Hepatocyte (in vitro differentiated cells): Measurements from ENCODE around the gene CUL9. TPM values are rescaled to one million over a fixed set of nuclear protein-coding genes. Genes with fewer than 3 reads are reported as not detected.

ENCODE experiments used
- DNase-seq: peaks from one replicate; pipeline ENCODE4 v3.0.0-alpha.2; 2016; ENCODE audit warnings: low spot score
- H2AFZ ChIP-seq: fragments of 200-600 bp; sonication (generic); 2 replicates; pipeline ENCODE4 v1.6.0; 2016; ENCODE audit warnings: antibody characterized with exemption, mild to moderate bottlenecking
- H3K27ac ChIP-seq: fragments of 200-600 bp; sonication (generic); 2 replicates; pipeline ENCODE4 v1.5.1; 2016; ENCODE audit warnings: mild to moderate bottlenecking
- H3K27me3 ChIP-seq: fragments of 200-600 bp; sonication (generic); 2 replicates; pipeline ENCODE4 v1.6.1; 2016
- H3K36me3 ChIP-seq: fragments of 200-600 bp; sonication (generic); replicated peaks from 2 replicates; pipeline ENCODE4 v1.5.1; 2016; ENCODE audit warnings: low read depth; ENCODE audit not compliant: insufficient read depth
- H3K4me1 ChIP-seq: fragments of 200-600 bp; sonication (generic); 2 replicates; pipeline ENCODE4 v1.5.1; 2016; ENCODE audit warnings: mild to moderate bottlenecking, moderate library complexity; ENCODE audit not compliant: insufficient read depth
- H3K4me2 ChIP-seq: fragments of 200-600 bp; sonication (generic); 2 replicates; pipeline ENCODE4 v1.6.0; 2016
- H3K4me3 ChIP-seq: fragments of 200-600 bp; sonication (generic); 2 replicates; pipeline ENCODE4 v1.5.1; 2016; ENCODE audit warnings: mild to moderate bottlenecking
- H3K79me2 ChIP-seq: fragments of 200-600 bp; sonication (generic); 2 replicates; pipeline ENCODE4 v1.6.0; 2017; ENCODE audit warnings: mild to moderate bottlenecking
- H3K9me2 ChIP-seq: fragments of 200-600 bp; sonication (generic); replicated peaks from 2 replicates; pipeline ENCODE4 v1.6.0; 2017; ENCODE audit warnings: mild to moderate bottlenecking; ENCODE audit not compliant: insufficient read depth
- H3K9me3 ChIP-seq: fragments of 200-600 bp; sonication (generic); 2 replicates; pipeline ENCODE4 v1.5.1; 2016; ENCODE audit warnings: low read depth, mild to moderate bottlenecking
- H4K20me1 ChIP-seq: fragments of 200-600 bp; sonication (generic); 2 replicates; pipeline ENCODE4 v1.6.0; 2016; ENCODE audit warnings: mild to moderate bottlenecking; ENCODE audit not compliant: insufficient read depth, poor library complexity, severe bottlenecking
- EZH2 ChIP-seq: fragments of 200-600 bp; sonication (generic); IDR thresholded peaks from 2 replicates; pipeline ENCODE4 v1.6.1; 2016; ENCODE audit warnings: antibody characterized with exemption, mild to moderate bottlenecking, borderline replicate concordance
- EZH2phosphoT487 ChIP-seq: fragments of 200-600 bp; sonication (generic); IDR thresholded peaks from one replicate; pipeline ENCODE4 v1.6.1; 2018; ENCODE audit warnings: antibody characterized with exemption, mild to moderate bottlenecking, low read depth, moderate library complexity; ENCODE audit not compliant: unreplicated experiment, severe bottlenecking
- WGBS: methylation state at CpG from one replicate; pipeline ENCODE4 v1.1.6; 2016; ENCODE audit warnings: low lambda C conversion rate; ENCODE audit errors: missing lambda C conversion rate; 5-methylcytosine and 5-hydroxymethylcytosine counted together
- polyA plus RNA-seq: library from polyadenylated mRNA; unstranded; fragments of >200 nt; fragmentation: Nextera tagmentation; extraction: Ambion mirVana; gene quantifications from 2 replicates; pipeline ENCODE4 v1.2.1, GENCODE V29; 2016
- total RNA-seq: library from RNA; depleted of rRNA; stranded (reverse); fragments of >200 nt; gene quantifications from 2 replicates; pipeline ENCODE4 v1.2.3, GENCODE V29; 2014
- TF ChIP-seq, protein P1 (sequence below): fragments of 200-600 bp; sonication (generic); IDR thresholded peaks from 2 replicates; pipeline ENCODE4 v1.5.1; 2016; ENCODE audit warnings: antibody characterized with exemption, mild to moderate bottlenecking; ENCODE audit not compliant: poor library complexity

The CUL9 gene
- total and polyA plus RNA-seq, 2 experiments from 2014 or later, result 20.1 to 26.2 TPM

DNA sequence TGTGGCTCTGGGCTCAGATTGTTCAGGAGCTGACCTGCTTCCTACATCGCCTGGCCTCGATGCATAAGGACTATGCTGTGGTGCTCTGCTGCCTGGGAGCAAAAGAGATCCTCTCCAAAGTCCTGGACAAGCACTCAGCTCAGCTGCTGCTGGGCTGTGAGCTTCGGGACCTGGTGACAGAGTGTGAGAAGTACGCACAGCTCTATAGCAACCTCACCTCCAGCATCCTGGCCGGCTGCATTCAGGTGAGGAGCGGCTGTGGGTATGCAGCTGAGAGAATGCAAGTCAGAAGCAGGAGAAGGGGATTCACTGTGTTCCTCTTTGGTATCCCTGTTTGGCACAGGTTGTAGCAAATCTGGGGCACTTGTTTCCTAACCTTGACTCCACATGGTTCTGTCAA, 17.9 kb downstream of the CUL9 start:
- Histone ChIP-seq H3K4me1 (no peaks in the 10 kb centered on the region), H3K27me3 (no peaks in the 10 kb centered on the region), H3K4me3 (no peak overlapping the region), H3K27ac (no peak overlapping the region), H3K79me2 (no peaks in the 10 kb centered on the region), H2AFZ (no peak overlapping the region), H3K9me2 (no peaks in the 10 kb centered on the region), H3K4me2 (no peak overlapping the region), H3K36me3 (no peaks in the 10 kb centered on the region), H4K20me1 (no peaks in the 10 kb centered on the region), H3K9me3 (no peaks in the 10 kb centered on the region)
- TF ChIP-seq EZH2phosphoT487 (no peak), EZH2 (no peak)
- TF ChIP-seq, protein P1, sequence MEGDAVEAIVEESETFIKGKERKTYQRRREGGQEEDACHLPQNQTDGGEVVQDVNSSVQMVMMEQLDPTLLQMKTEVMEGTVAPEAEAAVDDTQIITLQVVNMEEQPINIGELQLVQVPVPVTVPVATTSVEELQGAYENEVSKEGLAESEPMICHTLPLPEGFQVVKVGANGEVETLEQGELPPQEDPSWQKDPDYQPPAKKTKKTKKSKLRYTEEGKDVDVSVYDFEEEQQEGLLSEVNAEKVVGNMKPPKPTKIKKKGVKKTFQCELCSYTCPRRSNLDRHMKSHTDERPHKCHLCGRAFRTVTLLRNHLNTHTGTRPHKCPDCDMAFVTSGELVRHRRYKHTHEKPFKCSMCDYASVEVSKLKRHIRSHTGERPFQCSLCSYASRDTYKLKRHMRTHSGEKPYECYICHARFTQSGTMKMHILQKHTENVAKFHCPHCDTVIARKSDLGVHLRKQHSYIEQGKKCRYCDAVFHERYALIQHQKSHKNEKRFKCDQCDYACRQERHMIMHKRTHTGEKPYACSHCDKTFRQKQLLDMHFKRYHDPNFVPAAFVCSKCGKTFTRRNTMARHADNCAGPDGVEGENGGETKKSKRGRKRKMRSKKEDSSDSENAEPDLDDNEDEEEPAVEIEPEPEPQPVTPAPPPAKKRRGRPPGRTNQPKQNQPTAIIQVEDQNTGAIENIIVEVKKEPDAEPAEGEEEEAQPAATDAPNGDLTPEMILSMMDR, result no peak
- no peak for DNase-seq
- 95% methylated on average over 6 of the region's 6 CpGs for WGBS

DNA sequence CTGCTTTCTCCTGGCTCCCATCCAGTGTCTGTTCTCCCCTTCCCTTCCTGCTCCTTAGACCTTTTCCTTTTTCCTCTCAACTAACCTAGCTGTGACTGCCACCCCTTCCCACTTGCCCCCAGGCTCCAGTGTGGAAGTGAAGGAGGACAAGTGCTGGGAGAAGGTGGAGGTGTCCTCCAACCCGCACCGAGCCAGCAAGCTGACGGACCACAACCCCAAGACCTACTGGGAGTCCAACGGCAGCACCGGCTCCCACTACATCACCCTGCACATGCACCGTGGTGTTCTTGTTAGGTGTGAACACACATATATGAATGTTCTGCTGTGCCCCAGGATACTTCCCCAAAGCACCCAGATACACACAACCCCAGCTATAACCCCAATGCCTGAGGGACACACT, 18.5 kb downstream of the CUL9 start:
- Histone ChIP-seq H3K36me3 (no peaks in the 10 kb centered on the region), H2AFZ (no peak overlapping the region), H3K27me3 (no peaks in the 10 kb centered on the region), H4K20me1 (no peaks in the 10 kb centered on the region), H3K9me2 (no peaks in the 10 kb centered on the region), H3K27ac (no peak overlapping the region), H3K4me2 (no peak overlapping the region), H3K79me2 (no peaks in the 10 kb centered on the region), H3K9me3 (no peaks in the 10 kb centered on the region), H3K4me1 (no peaks in the 10 kb centered on the region), H3K4me3 (no peak overlapping the region)
- TF ChIP-seq, protein P1, result no peak
- TF ChIP-seq EZH2 (no peak), EZH2phosphoT487 (no peak)
- DNase-seq, result no peak
- 94% methylated on average over 6 of the region's 6 CpGs for WGBS

DNA sequence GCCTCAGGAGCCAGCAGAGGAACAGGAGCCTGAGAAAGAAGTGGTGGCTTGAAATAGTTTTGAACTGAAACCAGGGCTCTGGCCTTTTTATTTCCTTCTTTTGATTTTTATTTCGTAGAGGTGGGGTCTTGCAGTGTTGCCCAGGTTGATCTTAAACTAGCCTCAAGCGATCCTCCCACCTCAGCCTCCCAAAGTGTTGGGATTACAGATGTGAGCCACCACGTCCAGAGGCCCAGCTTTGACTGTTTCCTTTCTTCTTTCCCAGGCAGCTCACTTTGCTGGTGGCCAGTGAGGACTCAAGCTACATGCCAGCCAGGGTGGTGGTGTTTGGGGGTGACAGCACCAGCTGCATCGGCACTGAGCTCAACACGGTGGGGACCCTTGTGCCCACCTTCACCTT, 20.5 kb downstream of the CUL9 start:
- no peaks in the 10 kb centered on the region for H4K20me1 ChIP-seq
- TF ChIP-seq EZH2, result no peak
- TF ChIP-seq, protein P1, result no peak
- no peak for TF ChIP-seq EZH2phosphoT487
- 90% methylated on average over 5 of the region's 5 CpGs for WGBS
- no peaks in the 10 kb centered on the region for H3K27me3 ChIP-seq
- no peak overlapping the region for H3K4me3 ChIP-seq
- DNase-seq, result no peak
- H3K79me2 ChIP-seq, result no peaks in the 10 kb centered on the region
- H3K9me2 ChIP-seq, result no peaks in the 10 kb centered on the region
- no peaks in the 10 kb centered on the region for H3K36me3 ChIP-seq
- no peaks in the 10 kb centered on the region for H3K4me1 ChIP-seq
- no peak overlapping the region for H3K4me2 ChIP-seq
- no peak overlapping the region for H2AFZ ChIP-seq
- H3K9me3 ChIP-seq, result no peaks in the 10 kb centered on the region
- H3K27ac ChIP-seq, result no peak overlapping the region

DNA sequence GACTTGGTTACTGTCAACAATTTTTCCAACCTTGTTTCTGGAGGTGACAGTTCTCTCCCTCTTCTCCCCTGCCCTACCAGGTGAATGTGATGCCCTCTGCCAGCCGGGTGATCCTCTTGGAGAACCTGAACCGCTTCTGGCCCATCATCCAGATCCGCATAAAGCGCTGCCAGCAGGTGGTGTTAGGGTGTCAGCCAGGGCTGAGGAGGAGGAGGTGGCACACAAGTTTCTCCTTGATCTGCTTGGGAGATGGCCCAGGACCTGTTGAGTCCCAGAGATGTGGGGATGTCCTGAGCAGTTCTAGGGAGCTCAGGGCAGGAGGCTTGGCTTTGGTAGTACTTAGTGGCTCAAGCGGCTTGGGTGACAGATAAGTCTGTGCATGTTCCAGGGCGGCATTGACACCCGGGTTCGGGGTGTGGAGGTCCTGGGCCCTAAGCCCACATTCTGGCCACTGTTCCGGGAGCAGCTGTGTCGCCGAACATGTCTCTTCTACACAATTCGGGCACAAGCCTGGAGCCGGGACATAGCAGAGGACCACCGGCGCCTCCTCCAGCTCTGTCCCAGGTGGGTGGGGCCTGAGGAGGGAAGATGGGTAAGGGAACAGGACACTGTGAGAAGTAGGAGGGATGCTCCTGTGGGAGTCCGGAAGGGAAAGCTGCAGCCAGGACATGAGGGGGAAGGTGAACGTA, 21.2 kb downstream of the CUL9 start:
- WGBS, result 94% methylated on average over 17 of the region's 17 CpGs
- H3K27ac ChIP-seq, result no peak overlapping the region
- H3K4me1 ChIP-seq, result no peaks in the 10 kb centered on the region
- H4K20me1 ChIP-seq, result no peaks in the 10 kb centered on the region
- H3K9me3 ChIP-seq, result no peaks in the 10 kb centered on the region
- no peak overlapping the region for H3K4me3 ChIP-seq
- no peaks in the 10 kb centered on the region for H3K9me2 ChIP-seq
- H2AFZ ChIP-seq, result no peak overlapping the region
- no peak for DNase-seq
- TF ChIP-seq EZH2phosphoT487, result no peak
- TF ChIP-seq, protein P1, result no peak
- no peak for TF ChIP-seq EZH2
- no peaks in the 10 kb centered on the region for H3K27me3 ChIP-seq
- no peaks in the 10 kb centered on the region for H3K36me3 ChIP-seq
- H3K79me2 ChIP-seq, result no peaks in the 10 kb centered on the region
- H3K4me2 ChIP-seq, result no peak overlapping the region
